Measurements from ENCODE around the gene VPS41. TPM values are rescaled to one million over a fixed set of nuclear protein-coding genes. Genes with fewer than 3 reads are reported as not detected.

The VPS41 gene
- polyA plus RNA-seq, 3 donors = 10.6 to 14.6 (median 11.8) TPM

DNA sequence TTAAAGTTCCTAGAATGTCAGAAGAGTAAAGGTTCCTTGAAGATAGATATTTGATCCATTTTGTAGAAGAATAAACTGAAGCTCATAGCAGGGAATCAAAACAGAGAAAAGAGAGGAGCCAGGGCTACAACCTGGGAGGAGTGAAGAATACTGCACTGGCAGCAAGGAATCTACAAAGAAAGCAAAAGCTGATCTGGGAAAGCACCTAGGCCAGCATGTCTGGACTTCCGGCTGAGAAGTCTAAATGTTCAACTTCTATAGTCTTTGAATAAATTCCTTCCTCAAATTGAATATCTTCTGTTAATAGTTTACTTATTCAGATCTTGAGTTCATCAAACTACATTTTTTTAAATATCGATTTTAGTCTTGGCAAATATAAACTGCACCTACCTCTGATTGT lies 78.2 kb downstream of the VPS41 start:
- no peak overlapping the region for H3K27ac ChIP-seq (ENCODE audit: low read depth, low read length)
- 58 to 86% (median 60%) methylated on average over 2 of the region's 2 CpGs for WGBS, 3 donors

GRCh38 chr7:38829488-38830165 lies 79.4 kb downstream of the VPS41 start:
- 57 to 84% (median 84%) methylated on average over 5 of the region's 5 CpGs for WGBS, 3 donors
- H3K27ac ChIP-seq (ENCODE audit: low read depth, low read length) = no peak overlapping the region

GRCh38 chr7:38828026-38828425 lies 81.0 kb downstream of the VPS41 start:
- H3K27ac ChIP-seq (ENCODE audit: low read depth, low read length) = no peak overlapping the region
- 87 to 96% (median 90%) methylated on average over 3 of the region's 3 CpGs for WGBS, 3 donors

DNA sequence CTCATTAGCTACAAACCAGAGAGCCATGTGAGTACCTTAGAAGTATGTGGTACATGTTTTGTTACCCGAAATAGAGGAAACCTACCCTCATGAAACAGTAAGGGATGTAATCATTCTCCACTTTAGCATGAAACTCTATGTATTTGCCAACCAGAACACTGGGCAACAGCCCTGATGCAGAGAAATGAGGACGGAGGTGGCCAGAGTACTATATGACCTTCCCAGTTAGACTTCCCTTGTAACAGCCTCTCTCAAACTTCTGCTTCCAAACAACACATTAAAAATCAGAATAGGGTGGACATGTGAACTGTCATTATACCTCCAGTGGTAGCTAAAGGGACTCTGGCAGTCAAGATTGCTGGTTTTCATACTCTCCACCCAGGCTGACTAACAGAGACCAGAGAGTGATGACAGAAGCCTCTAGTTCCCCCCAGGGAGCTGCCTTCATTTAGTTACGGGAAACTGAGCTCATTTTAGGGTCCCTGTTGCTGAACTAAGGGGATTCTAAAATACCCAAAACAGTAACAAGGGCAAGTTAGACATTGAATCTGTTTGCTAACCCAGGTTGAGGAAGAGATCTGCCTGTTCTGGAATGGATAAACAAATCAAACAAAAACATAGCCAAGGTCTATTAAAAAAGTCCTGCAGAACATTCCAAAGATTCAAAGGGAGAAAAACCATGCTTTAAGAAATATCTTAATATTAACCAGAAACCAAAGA lies 83.1 kb downstream of the VPS41 start:
- no peak overlapping the region for H3K27ac ChIP-seq (ENCODE audit: low read depth, low read length)
- WGBS, 3 donors = 66 to 88% (median 76%) methylated on average over 3 of the region's 3 CpGs

DNA sequence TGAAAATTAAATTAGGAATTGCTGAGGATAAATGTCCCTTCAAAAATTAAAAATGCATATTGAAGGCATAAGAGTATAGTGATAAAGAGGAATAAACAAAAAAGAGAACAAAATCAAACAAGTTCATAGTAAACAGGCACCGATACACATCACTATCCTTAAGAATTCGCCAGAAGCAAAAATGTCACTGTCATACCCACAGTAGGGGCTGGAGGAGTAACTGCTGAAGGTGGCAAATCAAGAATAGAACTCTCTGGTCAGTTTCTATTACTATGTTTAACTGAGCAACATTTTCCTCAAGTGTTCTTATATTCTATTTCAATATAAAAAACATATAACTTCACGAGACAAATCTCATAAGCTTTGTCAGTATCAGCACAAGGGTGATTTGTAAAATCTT lies 84.0 kb downstream of the VPS41 start:
- 90 to 95% (median 95%) methylated on average over 3 of the region's 3 CpGs for WGBS, 3 donors
- no peak overlapping the region for H3K27ac ChIP-seq (ENCODE audit: low read depth, low read length)

DNA sequence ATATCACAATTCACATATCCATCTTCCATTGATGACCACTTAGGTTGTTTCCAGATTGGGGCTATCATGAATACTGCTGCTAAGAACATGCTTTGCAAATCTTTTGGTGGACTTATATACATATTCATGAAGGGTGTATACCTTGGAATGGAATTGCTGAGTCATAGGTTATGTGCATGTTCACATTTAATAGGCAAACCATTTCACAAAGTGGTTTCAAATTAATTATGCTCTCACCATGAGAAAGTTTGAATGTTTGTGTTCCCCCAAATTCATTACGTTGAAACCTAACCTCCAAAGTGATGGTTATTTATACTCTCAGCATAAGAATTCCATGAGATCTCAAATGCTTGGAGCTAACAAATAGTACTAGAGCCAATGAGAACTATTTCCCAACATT lies 86.4 kb downstream of the VPS41 start:
- WGBS, 3 donors = 93 to 98% (median 94%) methylated on average over 1 of the region's 1 CpG
- no peak overlapping the region for H3K27ac ChIP-seq (ENCODE audit: low read depth, low read length)

GRCh38 chr7:38820571-38820970 lies 88.4 kb downstream of the VPS41 start:
- no peak overlapping the region for H3K27ac ChIP-seq (ENCODE audit: low read depth, low read length)
- WGBS, 3 donors = 96 to 97% (median 96%) methylated on average over 4 of the region's 4 CpGs

- 59 to 90% (median 66%) methylated on average over 2 of the region's 2 CpGs for WGBS, 3 donors
- H3K27ac ChIP-seq (ENCODE audit: low read depth, low read length) = no peak overlapping the region
Observed at GRCh38 chr7:38819463-38819862, 89.5 kb downstream of the VPS41 start.

GRCh38 chr7:38817526-38817925 lies 91.5 kb downstream of the VPS41 start:
- no peak overlapping the region for H3K27ac ChIP-seq (ENCODE audit: low read depth, low read length)
- WGBS, 3 donors = 98% methylated on average over 7 of the region's 7 CpGs

- WGBS, 3 donors = 84 to 91% (median 86%) methylated on average over 1 of the region's 1 CpG
- H3K27ac ChIP-seq (ENCODE audit: low read depth, low read length) = no peak overlapping the region
Observed at GRCh38 chr7:38813768-38814167, 95.2 kb downstream of the VPS41 start.

DNA sequence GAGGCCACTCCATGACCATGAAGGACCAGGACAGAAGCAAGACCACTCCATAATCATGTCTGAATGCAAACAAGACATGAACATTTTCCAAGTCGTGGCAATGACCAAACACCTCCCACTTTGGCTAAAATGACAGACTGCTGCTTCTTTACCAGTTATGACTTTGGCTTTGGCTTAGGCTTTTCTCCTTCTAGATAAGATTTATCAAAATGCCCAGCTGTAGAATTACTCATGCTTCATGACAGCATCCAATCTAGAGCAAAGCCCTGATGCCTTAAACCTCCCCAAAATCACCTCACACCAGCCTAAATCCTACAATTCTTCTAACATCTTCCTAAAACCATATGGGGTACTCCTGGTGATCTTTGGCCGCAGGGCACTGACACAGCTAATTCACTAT lies 102.1 kb downstream of the VPS41 start:
- WGBS, 3 donors = 70 to 98% (median 89%) methylated on average over 2 of the region's 2 CpGs
- H3K27ac ChIP-seq (ENCODE audit: low read depth, low read length) = no peak overlapping the region

GRCh38 chr7:38801786-38802185 lies 107.2 kb downstream of the VPS41 start:
- no peak overlapping the region for H3K27ac ChIP-seq (ENCODE audit: low read depth, low read length)
- WGBS, 3 donors = 72 to 83% (median 75%) methylated on average over 4 of the region's 4 CpGs

DNA sequence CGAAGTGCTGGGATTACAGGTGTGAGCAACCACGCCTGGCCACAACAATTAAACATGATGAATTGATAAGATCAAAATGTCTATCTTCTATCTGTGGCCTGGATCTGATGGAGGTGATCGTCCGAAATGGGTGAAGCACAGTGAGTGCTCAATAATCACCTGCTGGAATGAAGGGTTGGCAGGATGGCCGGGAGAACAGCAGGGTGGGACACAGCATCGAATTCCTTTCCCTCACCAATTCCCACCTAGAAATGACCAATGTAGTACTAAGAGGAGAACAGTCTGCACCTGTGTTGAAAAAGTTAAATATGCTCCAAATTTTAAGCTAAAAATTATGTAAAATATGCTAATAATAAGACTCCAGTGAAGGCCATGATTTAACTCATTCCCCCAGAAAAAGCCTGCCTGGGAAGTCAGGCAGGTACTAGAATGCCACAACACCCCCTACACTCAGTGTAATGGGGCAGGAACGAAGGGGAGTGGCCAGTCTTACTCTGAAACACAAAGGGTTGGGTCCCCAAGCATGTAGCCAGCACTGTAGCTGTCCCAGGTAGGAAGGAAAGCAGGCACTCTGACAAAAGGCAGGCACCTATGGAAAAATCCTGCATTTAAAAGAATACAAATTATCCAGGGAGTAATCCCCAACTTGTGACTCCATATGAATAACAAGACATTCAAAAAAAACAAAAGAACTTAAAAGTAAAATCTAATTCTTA lies 110.3 kb downstream of the VPS41 start:
- no peak overlapping the region for H3K27ac ChIP-seq (ENCODE audit: low read depth, low read length)
- WGBS, 3 donors = 86 to 95% (median 93%) methylated on average over 7 of the region's 7 CpGs

DNA sequence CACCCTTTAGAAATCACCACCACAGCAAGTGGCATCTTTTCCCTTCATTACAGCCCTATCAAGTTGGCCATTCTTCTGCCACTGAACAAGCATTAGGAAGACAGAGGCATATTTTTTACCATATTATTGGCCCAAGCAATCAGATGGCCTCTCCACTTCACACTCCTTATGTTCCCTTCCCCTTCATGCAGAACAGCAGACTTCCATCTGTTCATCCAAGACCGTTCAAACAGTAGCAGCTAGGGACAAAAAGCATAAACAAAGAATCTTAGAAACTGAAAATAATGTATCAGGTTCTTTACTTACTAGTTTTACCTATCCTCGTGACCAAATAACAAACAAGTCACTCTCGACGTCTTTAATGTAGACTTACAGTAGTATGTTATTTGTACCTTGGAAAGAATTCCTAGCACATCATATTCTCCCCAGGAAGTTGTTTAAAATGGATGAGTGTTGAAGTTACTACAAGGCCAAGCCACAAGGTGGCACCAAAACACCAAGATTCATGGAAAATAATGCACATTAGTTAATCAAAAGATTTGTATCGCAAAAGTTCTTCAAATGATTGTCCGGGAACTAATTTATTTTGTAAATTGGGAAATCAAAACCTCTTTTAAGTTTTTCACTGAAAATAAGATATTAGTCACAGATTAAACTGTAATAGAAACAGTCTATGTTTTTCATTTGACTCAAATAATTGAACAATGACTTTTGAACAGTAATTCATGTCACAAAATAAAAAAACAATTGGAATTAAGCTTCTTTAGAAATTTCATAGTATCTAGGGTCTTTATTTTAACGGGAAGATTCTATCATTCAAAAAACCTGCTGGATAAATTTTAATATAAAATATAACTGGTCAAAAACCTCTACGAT lies 112.1 kb downstream of the VPS41 start:
- H3K27ac ChIP-seq (ENCODE audit: low read depth, low read length) = no peak overlapping the region
- WGBS, 3 donors = 29 to 36% (median 32%) methylated on average over 8 of the region's 8 CpGs

DNA sequence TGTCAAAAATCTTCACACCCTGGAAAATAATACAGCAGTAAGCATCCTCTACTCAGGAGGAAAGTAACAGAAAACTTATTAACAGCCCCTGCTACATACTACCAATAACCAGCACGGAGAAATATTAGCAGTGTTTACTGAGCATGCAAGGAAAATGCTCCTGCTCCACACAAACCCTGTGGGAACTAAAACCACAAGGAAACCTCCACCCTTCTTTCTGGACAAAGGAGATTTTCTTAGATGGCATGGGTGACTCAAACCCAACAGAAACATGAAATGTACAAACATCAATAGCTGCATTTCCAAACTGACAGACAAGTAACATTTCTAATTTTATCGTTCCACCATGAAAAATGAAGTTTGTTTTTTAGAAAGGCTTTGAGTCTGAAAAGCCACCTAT lies 113.4 kb downstream of the VPS41 start:
- no peak overlapping the region for H3K27ac ChIP-seq (ENCODE audit: low read depth, low read length)
- WGBS, 3 donors = 92 to 96% (median 94%) methylated on average over 2 of the region's 2 CpGs

- H3K27ac ChIP-seq (ENCODE audit: low read depth, low read length) = no peak overlapping the region
Observed at GRCh38 chr7:38781991-38782390, 127.0 kb downstream of the VPS41 start.

DNA sequence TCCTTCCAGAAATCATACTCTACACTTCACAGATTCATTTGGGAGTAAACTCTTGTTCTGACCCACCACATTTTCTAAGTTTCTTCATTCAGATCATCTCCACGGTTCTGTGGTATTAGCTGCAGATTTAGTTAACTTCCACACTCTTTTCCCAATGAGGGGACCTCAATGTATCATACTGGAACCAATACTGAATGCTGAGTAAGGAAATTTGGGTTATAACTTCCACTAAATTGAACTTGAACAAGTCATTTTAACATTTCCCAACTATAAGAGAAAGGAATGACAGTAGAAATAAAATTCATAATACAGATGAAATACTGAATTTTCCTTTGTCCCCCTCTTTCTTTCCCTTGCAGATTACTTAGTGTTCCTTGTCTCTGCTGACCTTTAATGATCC lies 131.4 kb downstream of the VPS41 start:
- WGBS, 3 donors = 28 to 78% (median 41%) methylated on average over 1 of the region's 1 CpG
- H3K27ac ChIP-seq (ENCODE audit: low read depth, low read length) = no peak overlapping the region

DNA sequence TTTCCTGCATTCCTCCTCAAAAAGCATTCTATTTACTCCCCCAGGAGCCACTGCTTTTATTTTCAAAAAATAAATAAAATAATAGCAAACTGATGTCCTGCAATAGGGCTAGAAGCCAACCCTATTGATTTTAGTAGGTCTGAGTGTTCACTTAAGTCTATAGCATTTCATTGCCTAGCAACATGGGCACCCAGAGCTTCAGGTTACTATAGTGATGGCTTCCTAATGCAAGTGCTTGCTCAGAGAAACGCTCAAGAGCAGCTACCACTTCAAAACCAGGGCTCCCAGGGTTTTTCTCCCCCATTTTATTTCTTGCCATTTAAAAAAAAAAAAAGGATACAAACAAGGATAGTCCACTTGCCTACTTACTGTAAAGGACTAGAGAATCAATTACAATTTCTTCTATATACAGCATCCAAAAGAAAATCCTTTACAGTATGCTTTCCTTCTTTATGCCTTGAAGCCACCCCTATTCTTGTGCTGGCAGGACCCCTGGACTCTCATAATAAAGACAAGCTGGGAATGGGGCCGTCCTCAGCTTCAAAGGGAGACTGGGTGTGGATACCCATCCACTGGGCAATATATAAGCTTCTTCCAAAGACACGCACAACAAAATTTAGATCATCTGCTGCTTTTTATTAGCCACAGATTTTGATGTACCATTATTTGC lies 133.3 kb downstream of the VPS41 start:
- no peak overlapping the region for H3K27ac ChIP-seq (ENCODE audit: low read depth, low read length)
- 57 to 71% (median 59%) methylated on average over 3 of the region's 3 CpGs for WGBS, 3 donors

All from adipose tissue (tissue), 3 donors.